Activated naive CD4-positive, alpha-beta T cell treated with anti-CD3 and anti-CD28 coated beads, Interleukin-2, amount 50 U/mL, for 24 hours (primary cell): Measurements from ENCODE around the gene NOC4L.
"Not testable (repeated sequence)": the region's sequence is repeated elsewhere in the genome, so short reads cannot be mapped to it uniquely, and the experiment has no call there.

Source experiments
- H3K27ac Mint-ChIP-seq: one replicate; pipeline ENCODE4 v1.8.0; 2021; ENCODE audit warnings: mild to moderate bottlenecking, mixed read lengths
- H3K27me3 Mint-ChIP-seq: one replicate; pipeline ENCODE4 v1.8.0; 2021; ENCODE audit warnings: mixed read lengths
- H3K36me3 Mint-ChIP-seq: one replicate; pipeline ENCODE4 v1.8.0; 2021; ENCODE audit warnings: mixed read lengths
- H3K4me1 Mint-ChIP-seq: one replicate; pipeline ENCODE4 v1.8.0; 2021; ENCODE audit warnings: mixed read lengths
- H3K4me3 Mint-ChIP-seq: one replicate; pipeline ENCODE4 v1.8.0; 2021; ENCODE audit warnings: mild to moderate bottlenecking, mixed read lengths
- H3K9me3 Mint-ChIP-seq: one replicate; pipeline ENCODE4 v1.8.0; 2021; ENCODE audit warnings: mixed read lengths

Gene NOC4L

DNA sequence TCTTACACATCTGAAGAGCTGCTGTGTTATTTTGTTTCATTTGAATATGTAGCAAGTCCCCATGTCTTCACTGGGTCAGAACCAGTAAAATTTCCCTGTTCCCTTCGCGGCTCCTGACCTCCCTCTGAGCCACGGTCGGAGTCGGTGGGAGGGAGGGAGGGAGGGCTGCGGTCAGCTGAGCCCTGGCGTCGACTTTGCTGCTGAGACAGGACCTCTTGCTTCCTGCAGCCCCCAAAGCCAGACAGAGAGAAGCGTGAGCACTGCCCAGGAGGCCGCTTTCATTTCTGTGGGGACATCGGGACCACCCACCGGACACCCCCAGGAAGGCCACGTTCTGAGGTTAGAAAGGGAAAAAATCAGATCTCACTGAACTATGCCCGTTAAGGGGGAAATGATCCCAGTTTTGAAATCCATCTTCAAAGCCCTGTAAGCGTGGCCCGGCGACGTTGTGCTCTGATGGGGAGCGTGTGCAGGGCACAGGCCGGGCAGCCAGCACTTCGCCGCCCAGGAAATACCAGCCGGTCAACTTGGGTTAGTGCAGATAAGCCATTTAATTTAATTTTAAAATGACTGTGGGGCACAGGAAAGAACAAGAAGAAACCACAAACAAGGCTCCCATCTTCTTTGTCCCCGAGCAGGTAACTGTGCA is 42.1 kb downstream of the NOC4L start:
- peak overlapping the region; percentile 79 for H3K4me3 Mint-ChIP-seq
- H3K9me3 Mint-ChIP-seq: no peaks in the 10 kb centered on the region
- H3K27me3 Mint-ChIP-seq: no peaks in the 10 kb centered on the region

DNA sequence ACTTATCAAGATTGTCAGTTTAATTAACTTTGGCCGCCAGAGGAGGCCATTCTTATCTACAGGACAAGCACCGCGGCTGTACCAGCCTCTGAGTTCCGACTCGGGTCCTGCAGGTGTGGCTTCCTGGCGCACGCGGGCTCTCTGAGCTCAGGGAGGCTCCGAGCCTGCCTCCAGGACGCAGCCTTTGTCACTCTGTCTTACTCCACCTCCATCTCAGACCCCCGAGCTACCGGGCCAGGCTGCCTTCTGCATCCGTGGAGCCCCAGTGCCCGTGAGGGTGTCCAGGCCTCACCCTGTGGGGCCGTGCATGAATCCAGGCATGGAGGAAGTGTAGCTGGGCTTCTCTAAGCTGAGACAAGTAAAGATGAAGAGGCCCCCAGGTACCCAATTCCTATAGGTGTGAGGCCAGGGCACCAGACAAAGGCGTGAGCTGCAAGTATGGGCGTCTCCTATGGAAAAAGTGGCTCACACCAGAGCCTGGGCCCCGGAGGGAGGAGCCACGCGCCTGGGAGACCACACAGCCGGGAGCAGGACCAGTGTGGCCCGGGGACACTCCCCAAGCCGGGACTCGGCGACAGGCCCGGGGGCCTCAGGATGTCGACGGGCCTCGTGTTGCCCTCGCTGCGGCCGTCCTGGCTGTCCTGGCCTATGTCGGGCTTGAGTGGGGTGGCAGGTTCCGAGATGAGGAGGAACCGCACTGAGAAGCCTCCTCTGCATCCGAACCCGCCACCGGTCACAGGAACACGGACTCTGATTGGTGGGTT is 42.8 kb downstream of the NOC4L start:
- Mint-ChIP-seq H3K4me3 (peak overlapping the region; percentile 79), H3K9me3 (no peaks in the 10 kb centered on the region), H3K4me1 (peaks cover 55% of the 10 kb centered on the region), H3K36me3 (no peaks in the 10 kb centered on the region), H3K27me3 (no peaks in the 10 kb centered on the region), H3K27ac (peak overlapping the region; percentile 83)

More for the DNA sequence above, 42.1 kb downstream of the NOC4L start:
- Mint-ChIP-seq H3K4me1 (peaks cover 57% of the 10 kb centered on the region), H3K27ac (peak overlapping the region; percentile 77), H3K36me3 (no peaks in the 10 kb centered on the region)

DNA sequence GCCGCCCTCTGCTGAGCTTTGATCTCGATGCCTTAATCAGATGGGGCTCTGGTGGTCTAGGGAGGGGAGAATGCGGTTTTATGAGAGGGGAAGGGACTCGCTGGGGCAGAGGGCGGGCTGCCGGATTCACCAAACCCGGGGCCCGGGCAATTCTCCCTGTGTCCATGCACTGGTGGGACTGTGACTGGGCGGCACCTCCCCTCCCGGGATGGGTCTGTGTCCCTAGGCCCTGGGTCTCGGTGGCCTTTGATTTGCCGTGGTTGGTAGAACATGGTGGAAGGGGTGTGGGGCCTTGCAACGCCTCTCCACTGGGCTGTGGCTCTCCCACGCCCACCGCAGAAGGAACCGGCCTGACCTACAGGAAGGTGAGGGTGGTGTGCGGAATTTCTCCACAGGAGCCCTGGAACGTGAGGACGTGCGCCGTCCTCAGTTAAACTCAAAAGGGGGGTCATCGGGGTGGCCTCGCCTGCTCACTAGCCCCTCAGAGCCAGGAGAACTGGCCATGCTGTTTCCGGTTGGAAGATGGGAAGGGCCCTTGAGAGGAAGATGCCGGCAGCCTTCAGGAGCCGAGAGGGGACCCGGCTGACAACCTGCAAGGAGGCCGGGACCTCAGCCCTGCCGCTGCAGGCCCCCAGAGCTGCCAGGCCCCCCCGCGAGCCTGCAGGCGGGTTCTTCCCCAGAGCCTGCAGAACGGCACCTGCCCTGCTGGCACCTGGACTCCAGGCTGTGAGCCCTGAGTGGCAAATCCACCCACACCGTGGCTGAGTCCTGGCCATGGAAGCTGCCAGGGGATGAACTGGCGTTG is 43.6 kb downstream of the NOC4L start:
- peak overlapping the region; percentile 23 for H3K27ac Mint-ChIP-seq

DNA sequence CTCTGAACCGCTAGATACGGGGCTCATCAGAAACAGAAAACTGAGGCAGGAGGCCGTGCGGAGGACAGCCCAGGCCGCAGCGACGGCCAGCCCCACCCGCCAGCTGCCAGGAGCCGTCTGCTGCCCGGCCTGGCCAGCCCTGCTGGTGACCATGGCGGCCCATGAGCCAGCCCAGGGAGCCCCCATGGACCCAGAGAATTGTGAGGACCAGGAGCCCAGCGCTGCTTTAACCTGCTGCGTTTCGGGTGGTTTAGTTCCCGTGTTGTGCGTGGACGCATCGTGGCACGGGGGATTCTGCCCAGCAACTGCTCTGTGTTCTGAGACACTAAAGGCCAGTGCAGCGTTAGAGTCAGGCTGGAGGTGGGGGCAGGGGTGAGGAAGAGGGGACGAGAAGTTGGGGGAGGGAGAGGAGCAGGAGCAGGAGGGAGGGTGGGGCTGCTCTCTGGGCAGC is 44.2 kb downstream of the NOC4L start:
- peak overlapping the region; percentile 39 for H3K4me3 Mint-ChIP-seq
- H3K27me3 Mint-ChIP-seq: no peaks in the 10 kb centered on the region
- H3K4me1 Mint-ChIP-seq: peaks cover 50% of the 10 kb centered on the region
- no peaks in the 10 kb centered on the region for H3K9me3 Mint-ChIP-seq
- no peak overlapping the region for H3K27ac Mint-ChIP-seq
- peaks cover 2% of the 10 kb centered on the region for H3K36me3 Mint-ChIP-seq

More for the DNA sequence above, 43.6 kb downstream of the NOC4L start:
- peaks cover 55% of the 10 kb centered on the region for H3K4me1 Mint-ChIP-seq
- no peaks in the 10 kb centered on the region for H3K36me3 Mint-ChIP-seq
- no peaks in the 10 kb centered on the region for H3K27me3 Mint-ChIP-seq
- no peaks in the 10 kb centered on the region for H3K9me3 Mint-ChIP-seq
- H3K4me3 Mint-ChIP-seq: peak overlapping the region; percentile 59

DNA sequence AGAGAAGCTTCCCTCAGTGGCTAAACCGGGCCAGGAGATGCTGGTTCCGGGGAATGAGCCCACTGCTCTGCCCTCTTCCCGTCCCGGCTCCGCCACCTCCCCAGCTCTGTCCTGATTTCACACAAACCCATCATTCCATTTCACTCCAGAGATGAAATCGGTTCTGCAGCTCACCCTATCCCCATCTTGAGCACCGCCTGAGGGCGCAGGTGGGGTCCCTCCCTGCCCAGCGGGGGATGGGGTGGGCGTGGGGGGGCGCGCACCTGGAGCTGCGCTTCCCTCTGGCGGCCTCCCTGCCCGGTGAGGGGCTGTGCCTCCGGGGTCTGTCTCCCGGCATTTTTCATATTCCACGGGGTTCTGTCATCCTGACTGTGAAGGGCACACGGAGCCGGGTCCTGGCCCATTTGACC is 44.7 kb downstream of the NOC4L start:
- no peaks in the 10 kb centered on the region for H3K27me3 Mint-ChIP-seq
- no peak overlapping the region for H3K27ac Mint-ChIP-seq
- peak overlapping the region; percentile 93 for H3K4me3 Mint-ChIP-seq
- peaks cover 3% of the 10 kb centered on the region for H3K36me3 Mint-ChIP-seq
- H3K9me3 Mint-ChIP-seq: no peaks in the 10 kb centered on the region
- H3K4me1 Mint-ChIP-seq: peaks cover 50% of the 10 kb centered on the region

DNA sequence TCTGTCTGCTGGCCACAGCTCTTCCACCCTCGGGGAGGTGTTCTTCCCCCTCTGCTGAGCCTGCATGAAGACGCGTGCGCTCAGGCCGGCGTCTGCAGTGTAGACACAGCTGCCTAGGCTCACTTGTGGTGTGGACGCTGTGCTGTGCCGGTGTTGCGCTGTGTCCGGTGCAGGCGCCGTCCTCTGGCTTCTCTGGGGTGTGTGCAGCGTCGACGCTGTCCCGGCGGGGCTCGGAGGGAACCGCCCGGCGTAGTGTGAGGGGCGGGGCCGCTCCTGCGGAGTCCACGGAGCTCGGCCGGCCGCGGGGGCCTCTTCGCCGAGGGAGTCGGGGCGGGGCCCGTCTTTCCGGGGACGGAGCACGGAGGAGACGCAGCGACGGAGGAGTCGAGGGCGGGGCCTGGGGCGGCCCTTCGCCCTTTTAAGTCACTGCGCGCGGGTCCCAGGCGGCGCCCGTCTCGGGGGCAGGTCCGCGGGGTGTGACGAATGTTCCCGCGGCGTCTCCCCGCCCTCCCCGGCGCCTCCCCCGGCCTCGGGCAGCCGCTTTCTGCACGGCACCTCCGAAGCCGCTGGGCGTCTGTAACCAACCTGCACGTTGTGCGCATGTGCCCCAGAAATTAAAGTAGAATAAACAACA is 45.2 kb downstream of the NOC4L start:
- H3K27ac Mint-ChIP-seq: peak overlapping the region; percentile 88
- peak overlapping the region; percentile 93 for H3K4me3 Mint-ChIP-seq
- H3K27me3 Mint-ChIP-seq: no peaks in the 10 kb centered on the region
- H3K36me3 Mint-ChIP-seq: peaks cover 6% of the 10 kb centered on the region
- H3K4me1 Mint-ChIP-seq: peaks cover 45% of the 10 kb centered on the region
- no peaks in the 10 kb centered on the region for H3K9me3 Mint-ChIP-seq

DNA sequence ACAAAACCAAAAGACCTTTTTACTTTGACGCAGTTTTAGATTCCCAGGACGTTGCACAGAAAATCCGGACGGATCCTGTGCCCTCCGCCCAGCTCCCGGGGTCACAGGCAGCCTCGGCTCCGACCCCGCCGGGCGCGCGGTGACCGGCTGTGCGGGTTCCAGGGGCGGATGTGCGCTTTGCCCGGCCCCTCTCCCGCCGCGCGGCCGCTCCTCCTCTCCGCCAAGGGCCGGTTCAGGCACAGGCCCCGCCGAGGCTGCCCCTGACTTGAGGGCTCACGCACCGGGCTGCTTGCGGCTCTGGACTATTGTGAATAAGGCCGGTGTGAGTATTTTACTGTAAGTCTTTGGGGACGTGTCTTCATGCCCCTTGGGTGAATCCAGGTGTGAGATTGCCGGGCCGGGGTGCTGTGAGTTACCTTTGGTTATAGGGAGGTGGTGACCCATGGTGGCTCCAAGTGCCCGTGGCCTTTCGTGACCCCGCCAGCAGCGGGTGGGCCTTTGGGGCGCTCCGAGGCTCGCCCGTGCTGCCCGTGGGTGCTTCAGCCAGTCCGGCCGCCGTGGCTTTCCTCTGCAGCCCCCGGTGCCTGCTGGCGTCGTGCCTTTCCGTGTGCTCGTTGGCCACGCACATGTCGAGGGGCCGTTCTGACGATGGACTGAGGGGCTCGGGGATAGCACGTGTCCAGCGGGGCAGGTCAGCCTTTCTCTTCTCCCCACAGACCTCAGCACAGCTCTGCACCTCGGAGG is 45.9 kb downstream of the NOC4L start:
- Mint-ChIP-seq H3K4me3 (peak overlapping the region; percentile 93), H3K9me3 (no peaks in the 10 kb centered on the region), H3K27ac (peak overlapping the region; percentile 88), H3K27me3 (no peaks in the 10 kb centered on the region), H3K4me1 (peaks cover 42% of the 10 kb centered on the region), H3K36me3 (peaks cover 6% of the 10 kb centered on the region)

DNA sequence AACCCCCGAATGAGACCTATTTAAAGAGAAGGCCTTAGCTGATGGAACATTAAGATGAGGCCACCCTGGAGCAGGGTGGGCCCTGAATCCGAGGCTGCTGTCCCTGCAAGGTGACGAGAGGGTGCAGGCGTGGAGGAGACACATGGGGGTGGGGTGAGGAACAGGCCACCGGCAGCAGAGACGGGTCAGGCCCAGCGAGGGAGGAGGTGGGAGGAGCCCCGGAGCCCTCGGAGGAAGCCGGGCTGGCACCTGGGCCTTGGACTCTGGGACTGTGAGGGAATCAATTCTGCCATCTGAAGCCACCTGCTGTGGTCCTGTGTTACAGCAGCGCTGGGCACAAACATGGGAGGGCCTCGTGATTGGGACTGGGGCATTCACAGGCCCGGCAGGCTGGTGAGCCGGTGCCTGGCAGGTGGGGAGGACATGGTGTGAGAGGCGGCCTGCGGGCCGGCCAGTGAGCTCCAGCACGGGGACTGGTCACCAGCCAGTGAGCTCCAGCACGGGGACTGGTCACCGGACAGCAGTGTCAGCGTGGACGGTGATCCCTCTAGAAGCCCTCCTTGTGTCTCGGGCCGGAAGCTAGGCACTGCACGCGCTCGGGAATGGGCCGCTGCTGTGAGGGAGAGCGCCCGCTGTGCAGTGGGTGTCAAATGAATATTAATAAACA is 46.7 kb downstream of the NOC4L start:
- Mint-ChIP-seq H3K4me3 (peak overlapping the region; percentile 52), H3K27ac (peak overlapping the region; percentile 23), H3K27me3 (no peaks in the 10 kb centered on the region), H3K4me1 (peaks cover 34% of the 10 kb centered on the region), H3K36me3 (peaks cover 6% of the 10 kb centered on the region), H3K9me3 (no peaks in the 10 kb centered on the region)

DNA sequence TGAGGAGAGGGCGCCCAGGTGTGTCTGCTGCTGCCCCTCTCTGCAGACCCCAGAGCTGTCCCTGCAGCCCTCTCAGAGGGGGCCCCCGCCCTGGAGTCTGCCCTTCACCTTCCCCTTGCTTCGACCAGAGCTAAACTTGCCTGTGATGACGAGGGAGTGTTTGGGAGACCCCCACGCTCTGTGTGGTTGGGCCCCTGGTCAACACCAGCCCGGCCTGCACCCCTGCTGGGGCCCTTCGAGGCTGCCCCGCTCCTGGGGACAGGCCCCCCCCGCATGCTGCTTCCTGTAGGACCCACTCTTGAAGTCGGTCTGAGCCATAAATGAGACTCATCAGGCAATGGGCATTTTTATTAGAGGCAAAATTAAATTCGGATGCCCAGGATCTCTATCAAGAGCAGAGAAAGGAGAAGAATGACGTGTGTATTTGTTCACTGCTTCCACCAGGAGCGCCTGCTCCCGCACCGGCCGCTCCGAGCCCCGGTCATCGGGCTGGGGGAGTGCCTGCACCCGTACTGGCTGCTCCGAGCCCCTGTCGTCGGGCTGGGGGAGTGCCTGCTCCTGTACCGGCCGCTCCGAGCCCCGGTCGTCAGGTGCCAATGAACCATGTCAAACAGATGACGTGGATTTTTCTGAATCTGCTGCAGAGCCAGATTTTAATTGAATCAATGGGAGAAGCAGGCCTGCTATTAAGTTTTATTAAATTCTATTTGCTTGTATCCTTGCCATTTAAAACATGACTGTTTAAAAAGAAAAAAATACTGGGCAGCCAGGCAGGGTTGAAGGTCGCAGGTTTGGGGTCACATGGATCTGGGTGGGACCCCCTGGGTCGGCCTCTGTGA is 47.7 kb downstream of the NOC4L start:
- Mint-ChIP-seq H3K27ac (no peak overlapping the region), H3K27me3 (no peaks in the 10 kb centered on the region), H3K36me3 (peaks cover 6% of the 10 kb centered on the region), H3K4me3 (peak overlapping the region; percentile 52), H3K4me1 (peaks cover 24% of the 10 kb centered on the region), H3K9me3 (no peaks in the 10 kb centered on the region)

DNA sequence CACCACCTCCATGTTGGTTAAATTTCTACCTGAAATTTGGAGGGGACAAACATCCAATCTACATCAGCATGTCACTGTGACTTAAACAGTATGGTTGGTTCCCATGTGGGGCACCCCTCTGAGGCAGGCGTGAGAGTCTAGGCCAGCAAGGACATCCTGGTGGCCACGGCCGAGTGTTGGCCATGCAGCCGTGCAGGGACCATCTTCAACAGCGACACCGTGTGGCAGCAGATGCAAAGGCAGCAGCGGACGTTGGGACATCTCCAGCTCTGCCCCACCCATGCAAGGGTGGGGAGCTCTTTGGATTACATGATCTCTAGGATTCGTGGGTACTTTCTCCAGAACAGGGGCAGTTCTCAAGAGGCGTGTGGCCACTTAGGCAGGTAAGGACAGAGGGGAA is 49.8 kb downstream of the NOC4L start:
- no peaks in the 10 kb centered on the region for H3K27me3 Mint-ChIP-seq
- H3K4me1 Mint-ChIP-seq: peaks cover 14% of the 10 kb centered on the region
- H3K4me3 Mint-ChIP-seq: no peak overlapping the region
- H3K9me3 Mint-ChIP-seq: no peaks in the 10 kb centered on the region
- no peak overlapping the region for H3K27ac Mint-ChIP-seq
- peaks cover 6% of the 10 kb centered on the region for H3K36me3 Mint-ChIP-seq

DNA sequence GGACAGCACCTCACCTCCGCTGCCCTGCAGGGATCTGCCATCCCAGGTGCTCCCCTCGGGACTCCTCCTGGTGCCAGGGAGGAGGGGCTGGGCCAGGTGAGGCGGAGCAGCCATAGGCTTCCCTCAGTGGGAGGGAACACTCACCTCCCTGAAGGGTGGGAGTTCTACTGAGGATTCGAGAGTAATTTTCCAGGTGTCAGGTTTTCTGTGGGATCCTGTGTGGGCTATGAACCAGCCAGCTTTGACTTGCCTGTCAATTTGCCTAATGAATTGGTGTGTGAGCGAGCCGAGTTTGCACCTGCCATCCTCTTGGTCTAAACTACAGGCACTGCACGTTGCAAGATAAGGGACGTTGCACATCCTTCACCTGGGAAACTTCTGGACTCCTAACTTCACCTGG is 50.3 kb downstream of the NOC4L start:
- Mint-ChIP-seq H3K27me3 (no peaks in the 10 kb centered on the region), H3K4me1 (peaks cover 10% of the 10 kb centered on the region), H3K27ac (no peak overlapping the region), H3K4me3 (no peak overlapping the region), H3K36me3 (peaks cover 6% of the 10 kb centered on the region), H3K9me3 (no peaks in the 10 kb centered on the region)

DNA sequence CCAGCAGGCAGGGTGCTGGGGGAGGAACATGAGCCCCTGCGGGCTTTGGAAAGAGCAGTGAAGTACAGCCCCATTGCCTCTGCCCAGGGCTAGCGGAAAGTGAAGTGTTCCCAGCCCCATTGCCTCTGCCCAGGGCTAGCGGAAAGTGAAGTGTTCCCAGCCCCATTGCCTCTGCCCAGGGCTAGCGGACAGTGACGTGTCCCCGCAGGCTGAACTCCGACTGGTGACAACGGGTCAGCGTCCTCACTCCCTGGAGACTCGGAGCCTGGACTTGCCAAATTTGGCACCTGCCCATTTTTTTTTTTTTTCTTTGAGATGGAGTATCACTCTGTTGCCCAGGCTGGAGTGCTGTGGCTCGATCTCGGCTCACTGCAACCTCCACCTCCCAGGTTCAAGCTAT is 51.0 kb downstream of the NOC4L start:
- not testable (repeated sequence) for H3K9me3 Mint-ChIP-seq, H3K36me3 Mint-ChIP-seq

DNA sequence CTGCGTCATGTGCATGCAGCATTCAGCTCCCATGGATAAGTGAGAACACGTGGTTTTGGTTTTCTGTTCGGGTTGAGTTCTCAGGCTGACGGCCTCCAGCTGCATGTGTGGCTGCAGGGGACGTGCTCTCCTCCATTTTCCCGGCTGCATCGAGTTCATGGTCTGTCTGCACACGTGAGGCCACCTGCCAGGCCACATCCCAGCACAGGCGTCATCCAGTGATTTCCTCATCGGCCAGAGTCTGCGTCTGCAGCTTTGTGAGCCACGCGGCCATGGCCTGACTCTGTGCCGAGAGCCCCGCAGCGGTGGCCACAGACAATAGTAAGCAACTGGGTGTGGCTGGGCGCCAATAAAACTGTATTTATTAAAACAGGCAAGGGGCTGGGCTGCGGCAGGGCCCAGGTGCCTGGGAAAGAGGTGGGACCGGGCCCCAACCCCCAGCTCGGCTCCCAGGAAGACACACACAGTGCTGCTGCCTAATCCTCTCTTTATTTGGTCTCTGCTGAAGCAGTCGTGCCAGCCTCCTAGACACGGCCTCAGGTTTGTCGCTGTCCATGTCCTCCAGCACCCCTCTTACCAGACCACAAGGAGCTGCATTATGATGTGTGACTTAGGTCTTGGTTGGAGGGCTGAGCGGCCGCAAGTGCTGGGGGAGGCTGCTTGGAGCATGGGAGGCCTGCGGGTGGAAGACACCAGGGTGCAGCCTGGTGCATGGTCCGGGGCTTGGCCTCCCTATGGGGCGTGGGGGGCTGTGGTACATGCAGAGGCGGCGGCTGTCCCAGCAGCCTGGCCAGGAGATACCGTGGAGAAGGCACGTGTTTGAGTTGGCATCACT is 52.0 kb downstream of the NOC4L start:
- Mint-ChIP-seq H3K27ac (no peak overlapping the region), H3K27me3 (no peaks in the 10 kb centered on the region), H3K4me3 (no peak overlapping the region), H3K36me3 (peaks cover 6% of the 10 kb centered on the region), H3K4me1 (no peaks in the 10 kb centered on the region), H3K9me3 (no peaks in the 10 kb centered on the region)

More for the DNA sequence above, 51.0 kb downstream of the NOC4L start:
- not testable (repeated sequence) for H3K4me3 Mint-ChIP-seq, H3K27ac Mint-ChIP-seq, H3K27me3 Mint-ChIP-seq, H3K4me1 Mint-ChIP-seq
